Embryonic facial prominence (tissue), 1 donor: Measurements from ENCODE around the gene EZH1.

ENCODE experiments used
- DNase-seq: peaks from one replicate; pipeline ENCODE4 v3.0.0-alpha.2; 2016; ENCODE audit errors: extremely low spot score

EZH1 gene

DNA sequence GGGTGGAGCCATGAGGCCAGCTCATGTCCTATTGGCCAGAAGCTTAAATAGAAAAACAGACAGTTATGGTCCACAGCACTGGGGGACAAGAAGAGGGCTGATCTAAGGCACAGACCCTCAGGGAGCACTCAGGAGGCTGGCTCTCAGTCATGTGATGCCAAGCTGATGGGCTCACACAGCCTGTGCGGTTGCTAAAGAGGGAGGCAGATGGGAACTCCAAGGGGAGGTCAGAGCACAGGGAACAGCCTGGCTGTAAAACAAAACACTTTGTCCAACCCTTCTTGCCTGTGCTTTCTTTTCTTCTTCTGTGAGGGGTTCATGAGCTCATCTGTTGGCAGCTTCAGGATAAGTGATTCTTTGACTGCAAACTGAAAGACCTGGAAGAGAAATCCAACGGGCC, 35.3 kb downstream of the EZH1 start:
- no peak for DNase-seq

DNA sequence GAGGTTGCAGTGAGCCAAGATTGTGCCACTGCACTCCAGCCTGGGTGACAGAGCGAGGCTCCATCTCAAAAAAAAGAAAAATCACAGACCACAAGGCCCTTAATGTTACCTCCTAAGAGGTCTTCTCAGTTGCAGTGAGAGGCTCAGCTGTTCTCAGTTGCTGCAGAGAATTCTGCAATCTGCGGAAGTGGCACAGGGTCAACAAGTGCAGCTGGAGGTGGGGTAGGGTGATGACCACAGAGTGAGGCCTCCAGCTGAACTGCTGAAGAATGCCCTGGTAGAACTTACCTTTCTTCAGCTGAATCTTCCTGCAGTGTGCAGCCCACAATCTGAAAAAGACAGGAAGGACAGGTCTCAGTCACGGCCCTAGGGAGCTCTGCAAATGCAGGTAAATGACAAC, 36.3 kb downstream of the EZH1 start:
- no peak for DNase-seq

DNA sequence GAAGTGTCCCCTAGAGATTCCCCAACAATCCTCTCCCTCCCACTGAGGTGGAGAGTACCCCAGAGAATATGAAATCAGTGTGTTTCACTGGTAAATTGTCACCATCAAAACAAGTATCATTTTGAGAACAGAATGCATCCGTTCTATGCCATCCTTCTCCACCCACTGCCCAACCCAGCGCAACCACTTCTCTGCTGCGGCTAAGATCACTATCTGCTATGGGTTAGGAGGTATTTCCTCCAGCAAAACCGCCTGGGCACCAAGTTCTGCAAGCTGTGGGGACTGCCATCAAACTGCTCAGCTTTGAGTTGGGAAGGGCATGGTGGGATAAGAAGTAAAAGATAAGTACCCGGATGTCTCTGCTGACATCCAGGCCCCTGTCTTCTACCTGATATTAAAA, 38.1 kb downstream of the EZH1 start:
- no peak for DNase-seq

DNA sequence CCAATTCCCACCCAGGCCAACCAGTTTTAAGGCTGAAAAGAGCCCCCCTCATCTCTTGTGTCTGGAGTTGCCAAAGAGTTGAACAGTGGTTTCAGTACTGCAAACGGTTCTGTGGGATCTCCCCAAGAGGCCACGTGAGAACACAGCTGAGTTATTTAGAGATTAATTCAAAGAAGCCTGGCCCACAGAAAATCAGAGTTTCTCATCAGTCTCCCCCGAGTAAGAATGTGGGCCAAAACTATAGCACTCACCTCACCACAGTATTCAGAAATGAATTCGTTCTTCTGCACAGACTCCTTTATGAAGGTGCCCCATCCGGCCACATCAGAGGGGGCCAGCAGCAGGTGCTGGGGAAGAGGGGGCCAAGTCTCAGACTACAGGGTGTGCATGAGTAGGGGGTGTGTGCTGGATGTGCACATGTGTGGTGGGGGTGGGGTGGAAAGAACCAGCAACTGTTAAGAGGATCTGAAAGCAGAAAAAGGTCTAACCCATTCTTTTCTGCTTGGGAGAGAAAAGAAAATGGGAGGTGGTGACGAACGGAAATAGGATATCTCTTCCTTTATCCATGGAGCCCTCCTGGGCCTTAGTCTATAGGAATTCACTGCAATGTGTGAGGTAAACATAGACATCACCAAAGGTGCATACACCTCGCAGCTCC, 39.9 kb downstream of the EZH1 start:
- DNase-seq: no peak

DNA sequence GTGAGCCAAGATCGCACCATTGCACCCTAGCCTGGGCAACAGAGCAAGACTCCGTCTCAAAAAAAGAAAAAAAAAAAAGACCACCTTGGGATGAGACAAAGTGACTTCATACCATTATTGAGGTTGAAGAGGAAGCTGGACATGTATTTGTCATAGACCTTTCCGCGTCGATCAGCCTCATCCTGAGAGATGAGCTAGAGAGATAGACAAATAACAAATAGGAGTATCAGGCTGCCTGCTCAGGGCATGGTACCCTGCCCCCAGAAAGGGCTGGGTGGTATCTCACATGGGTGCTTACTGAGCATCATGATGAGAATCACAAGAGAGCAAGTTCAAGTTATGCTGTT, 40.4 kb downstream of the EZH1 start:
- DNase-seq: no peak

DNA sequence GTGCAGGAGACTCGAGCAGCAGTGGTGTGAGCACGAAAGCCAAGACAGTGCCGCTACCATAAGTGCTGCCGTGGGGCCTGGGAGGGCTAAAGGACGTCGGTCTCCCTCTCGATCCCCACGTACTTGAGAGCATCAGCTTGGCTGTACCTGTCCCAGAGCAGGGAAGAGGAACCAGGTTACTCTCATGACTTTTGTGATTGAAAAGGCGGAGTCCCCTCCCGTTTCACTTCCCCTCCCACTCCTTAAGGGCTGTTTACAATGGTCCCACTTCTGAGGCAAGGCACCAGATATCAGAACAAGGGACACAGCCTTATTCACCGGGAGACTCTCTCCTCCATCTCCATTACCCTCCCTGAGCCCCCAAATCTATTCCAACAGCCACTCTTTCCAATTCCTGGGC, 42.4 kb downstream of the EZH1 start:
- DNase-seq: no peak

DNA sequence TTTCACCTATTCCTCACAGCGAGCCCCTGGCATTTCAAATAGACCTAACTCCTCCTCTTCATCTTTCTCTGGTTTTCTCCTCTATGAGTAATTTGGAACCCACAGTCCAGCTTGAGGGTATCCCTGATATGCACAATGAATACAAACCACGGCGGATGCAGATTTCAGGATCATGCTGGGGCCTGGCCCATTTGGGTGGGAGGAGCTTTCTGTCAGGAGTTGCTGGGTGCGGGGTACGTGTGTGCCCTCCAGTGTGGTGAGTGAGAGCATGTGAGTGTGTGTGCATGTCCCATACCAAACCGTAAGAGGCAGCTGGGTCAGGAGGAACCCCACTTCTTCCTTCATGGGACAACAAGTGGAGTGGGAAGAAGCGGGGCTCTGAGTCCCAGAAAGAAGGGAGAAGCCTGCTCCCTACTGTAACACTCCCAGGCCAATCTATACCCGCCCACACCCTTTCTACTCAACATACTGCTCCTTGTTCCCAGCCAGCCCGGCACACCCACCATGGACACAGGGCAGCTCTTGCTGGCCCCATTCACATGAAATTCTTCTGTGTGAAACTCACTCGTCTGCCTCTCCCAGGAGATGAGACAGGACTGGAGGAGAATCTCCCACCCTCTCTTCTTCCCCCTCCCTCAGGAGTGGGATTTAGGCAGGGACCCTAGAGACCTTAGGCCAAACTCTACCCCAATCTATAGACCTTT, 44.1 kb downstream of the EZH1 start:
- DNase-seq: no peak

DNA sequence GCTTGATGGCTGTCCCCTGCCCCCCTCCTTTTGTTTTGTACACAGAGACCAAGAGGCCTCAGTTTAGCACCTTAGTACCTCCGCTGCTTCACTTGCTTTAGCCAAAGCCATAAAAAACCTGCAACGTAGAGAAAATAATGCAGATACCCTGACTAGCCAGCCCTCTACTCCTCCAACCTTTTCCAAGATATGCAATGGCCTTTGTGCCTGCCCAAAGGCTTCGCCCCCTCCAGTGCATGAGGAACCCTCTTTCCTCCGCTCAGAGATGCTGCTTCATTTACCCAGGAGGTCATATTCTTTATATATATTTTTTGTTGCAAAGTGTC, 45.5 kb downstream of the EZH1 start:
- no peak for DNase-seq

DNA sequence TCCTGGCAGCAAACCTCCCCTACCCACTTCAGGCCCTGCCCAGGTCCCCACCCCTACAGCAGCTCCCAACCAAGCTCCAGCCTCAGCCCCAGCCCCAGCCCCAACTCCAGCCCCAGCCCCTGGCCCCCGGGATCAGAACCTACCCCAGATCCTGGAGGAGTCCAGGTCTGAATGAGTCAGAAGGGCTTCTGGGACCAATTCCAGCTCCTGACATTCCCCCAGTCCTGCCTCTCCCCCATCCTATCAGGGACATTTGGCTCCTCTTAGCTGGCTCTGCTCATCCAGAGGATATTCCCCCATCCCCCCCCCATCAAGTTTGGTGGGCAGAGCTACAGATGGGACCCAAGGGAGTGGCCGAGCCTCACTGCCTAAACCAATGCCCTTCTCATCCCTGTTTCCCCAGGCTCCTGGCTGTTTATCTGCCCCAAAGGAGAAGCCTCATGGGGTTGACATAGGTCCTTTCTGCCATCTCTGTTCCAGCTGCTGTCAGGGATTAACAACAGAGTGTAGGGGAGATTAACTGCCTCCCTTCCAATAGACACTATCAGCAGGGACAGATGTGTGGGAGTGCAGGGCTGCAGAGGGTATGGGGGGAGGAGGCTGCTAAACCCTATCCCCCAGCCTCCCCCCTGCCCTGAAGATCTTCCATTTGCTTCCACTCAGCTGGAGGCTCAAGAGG, 46.0 kb downstream of the EZH1 start:
- DNase-seq: no peak

DNA sequence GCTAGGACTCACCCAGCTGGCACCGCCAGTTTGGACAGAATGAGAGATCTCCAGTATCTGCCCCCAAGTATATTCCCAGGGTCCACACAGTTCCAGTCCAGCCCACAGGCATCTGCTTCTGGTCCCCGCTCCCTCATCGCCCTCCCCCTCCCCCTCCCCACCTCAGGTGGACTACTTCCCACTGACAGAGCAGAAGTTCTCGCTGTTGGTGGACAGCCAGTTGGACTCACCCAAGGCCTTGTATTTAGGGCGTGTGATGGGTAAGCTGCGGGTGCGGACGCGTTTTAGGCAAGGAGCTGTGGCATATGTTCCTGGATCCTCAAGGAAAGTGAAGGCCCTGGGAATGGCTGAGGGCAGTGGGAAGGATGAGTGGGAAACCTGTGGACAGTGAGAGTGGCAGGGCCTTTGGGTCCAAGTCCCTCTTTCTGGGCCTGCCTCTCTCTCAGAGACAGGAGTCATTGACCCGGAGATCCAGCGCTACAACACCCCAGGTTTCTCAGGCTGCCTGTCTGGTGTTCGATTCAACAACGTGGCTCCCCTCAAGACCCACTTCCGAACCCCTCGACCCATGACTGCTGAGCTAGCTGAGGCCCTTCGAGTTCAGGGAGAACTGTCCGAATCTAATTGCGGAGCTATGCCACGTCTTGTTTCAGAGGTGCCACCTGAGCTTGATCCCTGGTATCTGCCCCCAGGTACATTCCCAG, 47.6 kb downstream of the EZH1 start:
- DNase-seq: no peak

DNA sequence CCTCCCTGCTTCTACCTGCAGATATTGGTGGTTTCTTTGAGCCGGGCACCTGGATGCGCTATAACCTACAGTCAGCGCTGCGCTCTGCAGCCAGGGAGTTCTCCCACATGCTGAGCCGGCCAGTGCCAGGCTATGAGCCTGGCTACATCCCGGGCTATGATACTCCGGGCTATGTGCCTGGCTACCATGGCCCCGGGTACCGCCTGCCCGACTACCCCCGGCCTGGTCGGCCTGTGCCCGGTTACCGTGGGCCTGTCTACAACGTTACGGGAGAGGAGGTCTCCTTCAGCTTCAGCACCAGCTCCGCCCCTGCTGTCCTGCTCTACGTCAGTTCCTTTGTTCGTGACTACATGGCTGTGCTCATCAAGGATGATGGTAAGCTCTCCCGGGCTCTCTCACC, 49.3 kb downstream of the EZH1 start:
- no peak for DNase-seq

DNA sequence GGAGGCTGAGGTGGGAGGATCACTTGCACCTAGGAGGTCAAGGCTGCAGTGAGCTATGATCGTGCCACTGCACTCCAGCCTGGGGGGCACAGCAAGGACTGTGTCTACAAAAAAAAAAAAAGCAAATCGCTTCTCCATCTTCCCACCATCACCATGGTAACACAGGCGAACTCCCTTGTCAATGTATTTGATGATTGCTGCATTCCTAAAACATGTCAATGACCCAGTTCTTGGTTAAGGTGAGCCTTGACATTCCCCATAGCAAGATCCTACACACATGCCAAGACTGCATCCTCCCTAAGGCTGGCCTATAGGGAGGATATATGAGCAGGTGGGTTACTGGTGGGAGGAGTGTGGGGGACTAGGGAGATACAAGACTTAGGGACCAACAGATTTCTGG, 50.3 kb downstream of the EZH1 start:
- no peak for DNase-seq

DNA sequence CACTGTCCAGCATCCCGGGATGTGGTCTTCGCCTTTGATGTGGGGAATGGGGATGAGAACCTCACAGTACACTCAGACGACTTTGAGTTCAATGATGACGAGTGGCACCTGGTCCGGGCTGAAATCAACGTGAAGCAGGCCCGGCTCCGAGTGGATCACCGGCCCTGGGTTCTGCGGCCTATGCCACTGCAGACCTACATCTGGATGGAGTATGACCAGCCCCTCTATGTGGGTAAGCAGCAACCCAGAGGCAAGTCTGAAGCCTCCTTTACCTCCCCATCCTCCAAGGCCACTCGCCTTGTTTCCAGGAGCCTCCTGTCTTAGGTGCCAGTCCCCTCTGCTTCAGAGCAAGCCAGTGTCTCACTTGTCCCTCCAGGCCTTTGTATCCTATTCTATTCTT, 52.4 kb downstream of the EZH1 start:
- no peak for DNase-seq

DNA sequence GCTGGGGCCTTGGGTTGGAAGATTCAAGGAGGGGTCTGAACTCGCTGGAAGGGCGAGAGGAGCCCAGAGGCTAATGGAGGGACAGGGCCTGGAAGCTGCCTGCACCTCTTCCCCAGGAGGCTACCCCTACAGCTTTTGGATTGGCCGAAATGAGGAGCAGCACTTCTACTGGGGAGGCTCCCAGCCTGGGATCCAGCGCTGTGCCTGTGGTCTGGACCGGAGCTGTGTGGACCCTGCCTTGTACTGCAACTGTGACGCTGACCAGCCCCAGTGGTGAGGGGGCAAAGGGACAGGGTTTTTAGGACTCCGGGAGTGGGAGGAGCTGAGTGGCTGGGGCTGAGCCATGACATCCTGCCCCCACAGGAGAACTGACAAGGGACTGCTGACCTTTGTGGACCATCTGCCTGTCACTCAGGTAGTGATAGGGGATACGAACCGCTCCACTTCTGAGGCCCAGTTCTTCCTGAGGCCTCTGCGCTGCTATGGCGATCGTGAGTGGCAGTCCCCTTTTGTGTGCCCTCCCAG, 53.8 kb downstream of the EZH1 start:
- DNase-seq: no peak

DNA sequence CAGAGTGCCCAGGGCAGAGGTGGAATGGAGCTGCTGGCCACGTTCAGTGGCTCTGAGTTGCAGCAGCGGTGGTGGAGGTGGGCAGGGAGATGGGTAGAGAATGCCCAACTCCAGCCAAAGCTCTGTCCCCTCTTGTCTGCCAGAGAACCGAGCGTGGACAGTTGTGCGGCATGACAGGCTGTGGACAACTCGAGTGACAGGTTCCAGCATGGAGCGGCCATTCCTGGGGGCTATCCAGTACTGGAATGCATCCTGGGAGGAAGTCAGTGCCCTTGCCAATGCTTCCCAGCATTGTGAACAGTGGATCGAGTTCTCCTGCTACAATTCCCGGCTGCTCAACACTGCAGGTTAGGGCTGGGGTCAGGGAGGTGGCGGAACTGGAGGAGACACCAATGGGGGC, 54.2 kb downstream of the EZH1 start:
- no peak for DNase-seq

DNA sequence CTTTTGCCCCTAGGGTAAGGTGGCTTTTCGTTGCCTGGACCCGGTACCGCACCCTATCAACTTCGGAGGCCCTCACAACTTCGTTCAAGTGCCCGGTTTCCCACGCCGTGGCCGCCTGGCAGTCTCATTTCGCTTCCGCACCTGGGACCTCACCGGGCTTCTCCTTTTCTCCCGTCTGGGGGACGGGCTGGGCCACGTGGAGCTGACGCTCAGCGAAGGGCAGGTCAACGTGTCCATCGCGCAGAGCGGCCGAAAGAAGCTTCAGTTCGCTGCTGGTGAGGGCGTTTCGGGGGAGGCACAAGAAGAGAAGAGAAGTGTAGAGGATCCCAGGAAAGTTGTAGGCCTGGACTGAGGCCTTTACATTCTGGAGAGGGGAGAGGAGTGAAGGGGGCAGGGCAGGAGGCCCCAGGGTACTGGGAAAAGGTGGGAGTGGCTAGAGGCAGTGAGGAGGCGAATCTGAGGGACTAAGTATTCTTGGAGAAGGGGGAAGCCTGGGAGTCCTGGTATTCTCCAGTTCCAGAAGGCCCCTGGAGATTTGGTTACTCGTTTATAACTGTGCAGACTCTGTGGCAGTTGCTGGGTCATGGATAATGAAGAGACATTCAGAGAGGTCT, 57.0 kb downstream of the EZH1 start:
- no peak for DNase-seq

DNA sequence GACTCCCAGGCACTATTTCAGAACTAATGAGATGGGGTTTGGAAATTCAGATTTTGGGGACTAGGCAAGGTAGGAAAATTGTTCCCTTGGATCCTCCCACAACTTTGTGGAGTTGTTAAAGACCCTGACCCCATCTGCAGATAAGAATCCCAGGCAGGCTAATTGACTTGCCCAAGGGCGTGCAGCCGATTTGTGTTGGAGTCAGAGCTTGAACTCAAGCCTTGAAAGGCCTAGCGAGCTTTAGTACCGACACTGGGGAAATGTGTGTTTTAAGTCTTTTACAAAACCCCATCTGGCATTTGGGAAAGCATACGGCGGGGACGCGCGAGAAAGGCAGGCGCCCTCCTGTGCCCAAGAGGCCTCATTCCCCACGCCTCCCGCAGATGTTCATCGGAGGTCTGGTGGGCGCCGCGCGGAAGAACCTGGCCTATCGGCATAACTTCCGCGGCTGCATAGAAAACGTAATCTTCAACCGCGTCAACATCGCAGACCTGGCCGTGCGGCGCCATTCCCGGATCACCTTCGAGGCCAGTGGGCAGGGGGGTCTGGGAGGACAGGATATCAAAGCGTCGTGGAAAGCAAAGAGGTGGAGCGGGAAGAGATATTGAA, 58.2 kb downstream of the EZH1 start:
- no peak for DNase-seq

DNA sequence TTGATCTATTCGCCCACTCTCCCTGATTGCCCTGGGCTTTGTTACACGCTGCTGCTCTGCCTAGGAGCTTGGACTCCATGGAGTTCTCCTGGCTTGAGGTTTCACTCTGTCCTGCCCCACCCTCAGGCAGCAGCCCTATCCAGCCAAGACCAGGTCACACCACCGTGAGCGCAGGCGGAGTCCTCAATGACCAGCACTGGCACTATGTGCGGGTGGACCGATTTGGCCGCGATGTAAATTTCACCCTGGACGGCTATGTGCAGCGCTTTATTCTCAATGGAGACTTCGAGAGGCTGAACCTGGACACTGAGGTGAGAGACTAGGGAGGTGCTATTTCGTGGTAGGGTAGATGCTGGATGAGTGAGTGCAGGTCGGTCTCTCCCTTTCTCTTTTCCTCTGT, 59.0 kb downstream of the EZH1 start:
- DNase-seq: no peak

DNA sequence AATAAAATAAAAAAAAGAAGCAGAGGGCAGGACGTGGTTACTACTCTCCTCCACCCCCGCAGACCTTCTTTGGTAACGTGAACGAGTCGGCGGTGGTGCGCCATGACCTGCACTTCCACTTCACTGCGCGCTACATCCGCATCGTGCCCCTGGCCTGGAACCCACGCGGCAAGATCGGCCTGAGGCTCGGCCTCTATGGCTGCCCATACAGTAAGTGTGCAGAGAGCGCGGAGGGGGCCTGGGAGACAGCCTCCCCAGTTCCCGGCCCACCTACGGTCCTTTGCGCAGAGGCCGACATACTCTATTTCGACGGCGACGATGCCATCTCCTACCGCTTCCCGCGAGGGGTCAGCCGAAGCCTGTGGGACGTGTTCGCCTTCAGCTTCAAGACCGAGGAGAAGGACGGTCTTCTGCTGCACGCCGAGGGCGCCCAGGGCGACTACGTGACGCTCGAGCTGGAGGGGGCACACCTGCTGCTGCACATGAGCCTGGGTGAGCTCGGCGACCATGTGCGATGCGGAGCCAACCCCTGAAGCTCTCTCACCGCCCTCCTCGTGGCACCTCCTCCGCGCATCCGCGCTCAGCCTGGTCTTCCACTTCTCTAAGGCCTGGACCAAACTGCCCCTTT, 59.8 kb downstream of the EZH1 start:
- DNase-seq: no peak

DNA sequence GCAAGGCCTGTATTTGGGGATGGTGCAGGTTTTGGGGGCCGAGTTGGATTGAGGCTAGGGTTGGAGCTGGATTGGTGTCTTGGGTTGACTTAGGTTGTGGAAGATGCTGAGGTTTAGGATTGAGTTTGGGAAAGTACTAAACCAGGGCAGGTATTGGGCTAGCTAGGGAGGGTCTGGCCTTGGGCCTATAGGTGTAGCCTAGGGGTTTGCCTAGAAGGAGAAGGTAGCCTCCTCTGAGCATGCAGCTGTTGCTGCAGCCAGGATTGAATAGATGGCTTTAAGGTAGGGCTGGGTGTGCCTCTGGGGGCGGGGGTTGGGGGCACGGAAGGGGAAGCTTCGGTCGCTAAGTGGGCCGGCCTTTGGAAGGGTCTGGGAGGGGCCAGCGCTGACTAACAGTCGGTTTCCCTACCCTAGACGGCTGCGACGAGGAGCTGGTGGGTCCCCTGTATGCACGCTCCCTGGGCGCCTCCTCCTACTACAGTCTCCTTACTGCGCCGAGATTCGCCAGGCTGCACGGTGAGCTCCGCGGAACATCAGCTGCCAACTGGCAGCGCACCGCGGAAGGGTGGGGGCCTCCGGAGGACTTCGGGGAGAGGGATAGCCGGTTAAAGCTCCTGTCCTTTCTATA, 61.3 kb downstream of the EZH1 start:
- DNase-seq: no peak
